Heart right ventricle (tissue), 16 donors: Measurements from ENCODE around the gene FARP1. TPM values are rescaled to one million over a fixed set of nuclear protein-coding genes. Genes with fewer than 3 reads are reported as not detected.

Source experiments
- ATAC-seq, 8 donors: fragments of 200-7000 bp; cut with Tn5 transposase; one replicate each; pipeline ENCODE4 v1.9.1; 2020; ENCODE audit warnings: mild to moderate bottlenecking in 8 of 8, moderate library complexity in 8 of 8, moderate number of reproducible peaks in 1 of 8
- DNase-seq, 2 donors: peaks; one replicate each; pipeline ENCODE4 v3.0.0-alpha.2; 2020
- H3K27ac ChIP-seq, 10 donors: fragments of 200-600 bp; sonication (generic) in 2 of 10; one replicate each; pipeline versions ENCODE4 v1.5.0 to v1.8.0; 2020 to 2022; ENCODE audit warnings: mild to moderate bottlenecking in 3 of 10
- H3K27me3 ChIP-seq, 7 donors: fragments of 200-600 bp; one replicate each; pipeline ENCODE4 v1.8.0; 2021 to 2022; ENCODE audit warnings: mild to moderate bottlenecking in 2 of 7
- H3K36me3 ChIP-seq, 9 donors: fragments of 200-600 bp; sonication (generic) in 1 of 9; one replicate each; pipeline versions ENCODE4 v1.5.0 to v1.8.0; 2020 to 2022; ENCODE audit warnings: mild to moderate bottlenecking in 2 of 9
- H3K4me1 ChIP-seq, 9 donors: fragments of 200-600 bp; sonication (generic) in 1 of 9; one replicate each; pipeline versions ENCODE4 v1.5.0 to v1.8.0; 2020 to 2022; ENCODE audit warnings: mild to moderate bottlenecking in 4 of 9
- H3K4me3 ChIP-seq, 10 donors: fragments of 200-600 bp; sonication (generic) in 2 of 10; one replicate each; pipeline versions ENCODE4 v1.5.0 to v1.8.0; 2020 to 2022; ENCODE audit warnings: mild to moderate bottlenecking in 7 of 10, moderate library complexity in 2 of 10
- H3K9me3 ChIP-seq, 11 donors: fragments of 200-600 bp in 10 of 11; sonication (generic) in 2 of 11; one replicate each; pipeline versions ENCODE4 v1.5.0 to v1.8.0; 2013 to 2022; ENCODE audit warnings: mild to moderate bottlenecking in 2 of 11, control low read depth in 1 of 11, moderate library complexity in 1 of 11
- CTCF ChIP-seq, 9 donors: fragments of 200-600 bp; sonication (generic) in 2 of 9; IDR thresholded peaks; one replicate each; pipeline versions ENCODE4 v1.5.0 to v1.8.0; 2021 to 2022; ENCODE audit warnings: antibody characterized with exemption in 9 of 9, mild to moderate bottlenecking in 5 of 9, moderate library complexity in 1 of 9
- WGBS, 2 donors: extraction: QIAGEN DNeasy Blood & Tissue Kit; methylation state at CpG; one replicate each; pipeline ENCODE4 v1.1.7; 2013; ENCODE audit warnings: inconsistent platforms in 1 of 2; 5-methylcytosine and 5-hydroxymethylcytosine counted together
- intact Hi-C, 10 donors: fragments of 100-400 bp; cut with DNase I; formaldehyde crosslinking; loops; one replicate each; pipeline versions ENCODE4 v1.11.1 to v1.14.2; 2022
- polyA plus RNA-seq, 2 donors: library from polyadenylated mRNA; stranded (reverse); fragments of 200-250 nt; gene quantifications; one replicate each; pipeline ENCODE4 v1.2.3, GENCODE V29; 2013
- total RNA-seq, 10 donors: library from RNA; stranded (reverse); fragmentation: NEBNext Ultra II Directional in 3 of 10; extraction: Animal tissue kit (Norgen Biotek cat#: 25700) in 3 of 10; gene quantifications; one replicate each; pipeline versions ENCODE4 v1.2.1 to v1.2.4, GENCODE V29; 2021 to 2023
- donor health status: Arrhythmogenic right ventricular cardiomyopathy.
- donor health status: ischemic (EF 13 %, LVEDD 7.1; RV severe dilation, severe dysfunction).
- donor health status: healthy with polysubstance abuse.
- donor health status: DM: no; HTN: yes; CAD: no.
- donor health status: DM: no; HTN: no; CAD: no.
- donor health status: ischemic (EF 25% LVEDD 6.9; RV normal size, moderate dysfunction).
- donor health status: ischemic (EF 25% LVEDD 5.7; RV mildly dilated, moderate dysfunction).
- donor health status: healthy.
- donor health status: DM: yes; HTN: yes; CAD: no.
- donor health status: Ischemic cardiomyopathy.
- donor health status: ischemic (EF 35%, LVEDD 5.7; RV mildly dilated, moderate dysfunction).
- donor health status: nonischemic (EF 11% LVEDD 7.7; RV severe dilation, severe dysfunction).
- donor health status: DM: yes; HTN: yes; CAD: no.
- donor health status: PGD.
- donor health status: ischemic (EF 29% LVEDD 5.4; RV normal size, mild dysfunction).
- donor health status: nonischemic (EF 23%, LVEDD 6.1; RV moderate dilation, normal function).

Gene FARP1
- total and polyA plus RNA-seq, 12 donors: 6.9 to 72.9 (median 17.1) TPM

- ATAC-seq (no peak), DNase-seq (no peak)
- peaks cover 0 to 12% (median 0%) of the 10 kb centered on the region in 9 donors for H3K4me1 ChIP-seq
- H3K9me3 ChIP-seq: no peaks in the 10 kb centered on the region
- H3K36me3 ChIP-seq: peaks cover 0 to 56% (median 7%) of the 10 kb centered on the region in 9 donors
- H3K27me3 ChIP-seq: no peaks in the 10 kb centered on the region
- no peak for TF ChIP-seq CTCF (IDR thresholded peaks at IDR 0.05)
- intact Hi-C loops: loop anchor here in 2 of 10 donors (10.0 kb wide), 1 partner anchor 285 kb away; the partner anchor contains the start of gene FARP1 (in 2 of the 2)
- 92 to 95% methylated on average over 7 of the region's 7 CpGs for WGBS, 2 donors
- no peak overlapping the region for H3K4me3 ChIP-seq
- no peak overlapping the region for H3K27ac ChIP-seq
Measured at GRCh38 chr13:98429531-98429930, 286.6 kb downstream of the FARP1 start.

- no peak for TF ChIP-seq CTCF (IDR thresholded peaks at IDR 0.05)
- Histone ChIP-seq H3K36me3 (peaks cover 0 to 51% (median 7%) of the 10 kb centered on the region in 9 donors), H3K27me3 (no peaks in the 10 kb centered on the region), H3K4me3 (no peak overlapping the region), H3K27ac (no peak overlapping the region), H3K9me3 (no peaks in the 10 kb centered on the region), H3K4me1 (peaks cover 0 to 12% (median 0%) of the 10 kb centered on the region in 9 donors)
- intact Hi-C loops: loop anchor here in 3 of 10 donors (10.0 kb wide), 2 partner anchors 285 to 575 kb away; partner anchors contain the start of gene FARP1 (in 2 of the 3)
- ATAC-seq (no peak), DNase-seq (no peak)
- 82 to 86% methylated on average over 11 of the region's 11 CpGs for WGBS, 2 donors
Measured at GRCh38 chr13:98429977-98430736, 287.3 kb downstream of the FARP1 start.

GRCh38 chr13:98432638-98433037, 289.7 kb downstream of the FARP1 start:
- Histone ChIP-seq H3K9me3 (no peaks in the 10 kb centered on the region), H3K4me3 (no peak overlapping the region), H3K36me3 (peaks cover 0 to 50% (median 0%) of the 10 kb centered on the region in 9 donors), H3K27me3 (no peaks in the 10 kb centered on the region), H3K4me1 (peaks cover 0 to 6% (median under 1%) of the 10 kb centered on the region in 9 donors), H3K27ac (no peak overlapping the region)
- TF ChIP-seq CTCF (IDR thresholded peaks at IDR 0.05): no peak
- no peak for DNase-seq
- ATAC-seq: no peak
- intact Hi-C loops: loop anchor here in 2 of 10 donors (10.0 kb wide), 1 partner anchor 578 kb away; no protein-coding TSS in a partner anchor
- 97 to 99% methylated on average over 11 of the region's 11 CpGs for whole genome bisulfite sequencing, 2 donors

- Histone ChIP-seq H3K9me3 (no peaks in the 10 kb centered on the region), H3K36me3 (peaks cover 0 to 48% (median 0%) of the 10 kb centered on the region in 9 donors), H3K4me3 (no peak overlapping the region), H3K27ac (no peak overlapping the region), H3K27me3 (no peaks in the 10 kb centered on the region), H3K4me1 (peaks cover 0 to 4% (median 0%) of the 10 kb centered on the region in 9 donors)
- TF ChIP-seq CTCF (IDR thresholded peaks at IDR 0.05): no peak
- 96 to 97% methylated on average over 10 of the region's 10 CpGs for WGBS, 2 donors
- intact Hi-C loops: loop anchor here in 2 of 10 donors (10.0 kb wide), 1 partner anchor 579 kb away; no protein-coding TSS in a partner anchor
- DNase-seq: no peak
- ATAC-seq: no peak
Measured at GRCh38 chr13:98433654-98434053, 290.8 kb downstream of the FARP1 start.
